K562 (cell line): ENCODE measurements around the gene NBEA.

Experiments
- HMGXB4 ChIP-seq: sonication (generic); formaldehyde crosslinking; IDR thresholded peaks from 2 replicates; pipeline ENCODE4 v1.8.1; 2023; ENCODE audit warnings: mild to moderate bottlenecking, missing genetic modification reagents
- SIRT6 ChIP-seq: IDR thresholded peaks from one replicate; pipeline ENCODE4 v1.6.1; 2012; ENCODE audit warnings: low read depth, mild to moderate bottlenecking, control low read depth, inconsistent platforms, low read length, moderate library complexity
- SMARCA4 ChIP-seq: fragments of 450-650 bp; IDR thresholded peaks from 2 replicates; pipeline ENCODE4 v1.6.1; 2016
- ZBTB33 ChIP-seq: sonication (generic); formaldehyde crosslinking; IDR thresholded peaks from 2 replicates; pipeline ENCODE4 v1.8.1; 2023; ENCODE audit warnings: mild to moderate bottlenecking, missing genetic modification reagents

- TF ChIP-seq ZBTB33 (no peak), HMGXB4 (no peak), SMARCA4 (no peak), SIRT6 (no peak)
These were observed 412.8 kb downstream of the NBEA start for GRCh38 chr13:35354882-35355281.
